Renal cortex interstitium (tissue), 11 donors: ENCODE measurements around the gene KLF3. TPM values are rescaled to one million over a fixed set of nuclear protein-coding genes. Genes with fewer than 3 reads are reported as not detected.

Source experiments
- DNase-seq, 11 donors: peaks; one replicate each; pipeline ENCODE4 v3.0.0-alpha.2; 2013; ENCODE audit warnings: low read depth in 9 of 11, low spot score in 4 of 11; ENCODE audit errors: extremely low read depth in 1 of 11
- polyA plus RNA-seq, 3 donors: library from polyadenylated mRNA; unstranded; fragments of 120-200 nt; gene quantifications; one replicate each; pipeline ENCODE4 v1.2.1, GENCODE V29; 2013; ENCODE audit not compliant: insufficient read length in 3 of 3

The KLF3 gene
- polyA plus RNA-seq, 3 donors: 55.6 to 67.6 (median 61.0) TPM

DNA sequence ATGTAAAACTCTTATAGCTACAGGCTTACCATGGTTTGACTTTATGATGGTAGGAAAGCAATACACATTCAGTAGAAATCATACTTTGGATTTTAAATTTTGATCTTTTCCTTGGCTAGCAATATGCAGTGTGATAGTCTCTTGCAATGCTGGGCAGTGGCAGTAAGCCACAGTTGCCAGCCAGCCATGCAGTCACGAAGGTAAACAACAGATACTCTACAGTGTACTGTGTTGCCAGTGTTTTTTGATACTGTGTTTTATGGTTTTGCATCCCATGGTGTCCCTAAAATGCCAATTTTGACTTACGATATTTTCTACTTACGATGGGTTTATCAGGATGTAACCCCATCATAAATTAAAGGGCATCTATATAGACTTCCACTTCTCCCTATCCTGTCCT is 24.8 kb upstream of the KLF3 start:
- no peak for DNase-seq

DNA sequence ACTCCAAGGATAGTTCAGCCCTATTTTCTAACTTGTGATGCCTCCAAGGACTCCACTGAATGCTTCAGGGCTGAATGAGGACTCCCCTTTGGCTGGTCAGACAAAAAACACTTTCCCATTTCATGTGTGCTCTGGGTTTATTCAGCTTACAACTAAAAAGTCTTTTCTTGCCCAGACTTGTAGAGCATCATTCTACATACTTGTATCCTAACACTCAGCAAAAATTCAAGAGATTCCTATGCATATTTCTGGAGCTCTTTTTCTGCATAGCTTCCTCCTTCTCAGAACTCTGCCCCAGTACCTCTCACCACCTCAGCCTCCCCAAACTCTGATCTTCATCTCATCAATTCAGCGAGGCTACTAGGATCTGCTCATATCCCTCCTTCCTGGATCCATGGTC is 22.2 kb upstream of the KLF3 start:
- no peak for DNase-seq

- no peak for DNase-seq
These were observed 19.8 kb upstream of the KLF3 start for GRCh38 chr4:38644201-38644600.

DNA sequence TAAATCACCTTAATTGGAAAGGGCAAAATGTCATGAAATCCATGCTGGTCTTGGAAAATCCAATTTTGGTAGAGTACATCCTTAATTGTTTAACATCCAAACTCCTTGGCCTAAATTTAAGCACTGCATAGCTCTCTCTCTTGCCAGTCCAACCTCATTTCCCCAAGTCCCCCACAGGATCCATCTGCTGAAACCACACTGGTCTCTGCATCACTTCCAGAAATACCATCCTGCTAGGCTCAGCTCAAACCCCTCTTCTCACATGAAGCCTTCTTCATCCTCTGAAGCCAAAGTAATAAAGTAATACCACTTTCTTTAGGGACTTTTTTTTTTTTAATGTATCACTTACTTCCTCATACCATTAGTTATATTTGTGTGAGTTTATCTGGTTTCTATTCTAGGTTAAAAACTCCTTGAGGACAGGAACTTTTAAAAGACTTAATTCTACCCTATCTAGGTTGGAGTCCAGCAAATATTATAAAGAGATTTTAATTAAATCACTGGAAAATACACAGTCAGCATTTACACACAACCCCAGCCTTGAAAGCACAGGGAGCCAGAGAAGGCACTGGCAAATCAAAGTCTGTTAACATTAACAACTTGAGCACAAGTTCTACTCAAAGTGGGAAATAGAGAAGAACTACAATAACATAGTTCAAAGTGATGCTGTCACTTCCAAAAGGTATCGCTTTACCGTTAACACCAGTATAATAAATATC is 16.7 kb upstream of the KLF3 start:
- DNase-seq: no peak

DNA sequence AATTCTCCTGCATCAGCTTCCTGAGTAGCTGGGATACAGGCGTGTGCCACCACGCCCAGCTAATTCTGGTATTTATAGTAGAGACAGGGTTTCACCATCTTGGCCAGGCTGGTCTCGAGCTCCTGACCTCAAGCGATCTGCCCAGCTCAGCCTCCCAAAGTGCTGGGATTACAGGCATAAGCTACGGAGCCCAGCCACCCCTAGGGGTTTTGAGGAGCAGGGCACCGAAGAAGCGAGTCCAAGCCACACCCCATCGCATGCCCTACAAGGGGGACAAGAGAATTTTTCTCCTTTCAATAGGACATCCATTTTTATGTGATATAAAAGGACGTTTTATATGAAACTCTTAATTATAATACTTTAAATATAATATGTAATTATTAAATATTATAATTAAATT is 13.9 kb upstream of the KLF3 start:
- no peak for DNase-seq

DNA sequence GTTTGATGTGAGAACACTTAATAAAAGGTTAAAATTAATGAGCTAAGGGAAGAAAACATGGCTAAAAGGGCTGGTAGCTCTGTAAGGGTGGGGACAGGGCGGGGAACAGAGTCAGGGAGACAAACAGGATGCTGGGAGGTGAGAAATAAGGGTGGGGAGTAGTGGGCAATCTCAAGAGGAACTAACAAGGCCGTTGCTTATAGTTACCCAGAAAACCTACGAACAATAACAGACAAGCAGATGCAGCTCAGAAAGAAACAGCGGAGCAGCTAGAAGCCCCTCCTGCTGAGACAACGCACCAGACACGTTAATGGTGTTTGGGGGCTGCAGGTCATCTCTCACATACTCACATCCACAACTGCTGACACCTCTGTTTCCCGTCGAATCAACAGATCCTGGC is 9.7 kb upstream of the KLF3 start:
- no peak for DNase-seq

- DNase-seq: no peak
These were observed 7.9 kb upstream of the KLF3 start for GRCh38 chr4:38656111-38656510.

DNA sequence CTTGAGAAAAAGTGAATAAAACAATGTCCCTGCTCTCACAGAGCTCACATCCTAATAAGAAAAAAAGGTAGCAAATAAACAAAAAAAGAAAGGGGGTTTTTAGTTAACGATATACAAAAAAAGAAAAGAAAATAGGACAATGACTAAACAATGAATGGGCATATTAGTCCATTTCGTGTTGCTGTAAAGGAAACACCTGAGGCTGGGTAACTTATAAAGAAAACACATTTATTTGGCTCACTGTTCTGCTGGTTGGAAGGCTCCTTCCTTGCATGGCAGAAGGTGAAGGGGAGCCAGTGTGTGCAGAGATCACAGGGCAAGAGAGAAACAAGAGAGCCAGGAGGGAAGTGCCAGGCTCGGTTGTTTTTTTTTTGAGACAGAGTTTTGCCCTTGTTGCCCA is 4.7 kb upstream of the KLF3 start:
- no peak for DNase-seq

- no peak for DNase-seq
These were observed 3.2 kb upstream of the KLF3 start for GRCh38 chr4:38660838-38661237.

DNA sequence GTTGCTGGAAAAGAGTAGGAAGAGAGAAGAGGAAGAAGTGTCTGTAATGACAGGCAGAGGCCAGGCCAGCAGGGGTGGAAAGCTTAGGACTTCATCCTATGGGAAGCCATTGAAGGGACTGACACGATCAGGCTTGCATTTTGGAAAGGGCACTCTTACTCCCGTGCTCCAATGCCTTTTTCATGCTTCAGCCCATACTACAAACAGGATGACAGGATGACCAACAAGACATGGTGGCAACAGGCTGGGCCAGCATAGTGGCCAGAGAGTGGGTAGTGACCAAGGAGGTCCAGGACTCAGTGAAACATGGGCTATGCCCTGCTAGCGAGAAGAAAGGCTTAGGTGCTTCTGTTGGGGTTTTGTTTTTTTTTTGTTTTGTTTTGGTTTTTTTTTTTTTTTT is 2.6 kb upstream of the KLF3 start:
- DNase-seq: no peak

DNA sequence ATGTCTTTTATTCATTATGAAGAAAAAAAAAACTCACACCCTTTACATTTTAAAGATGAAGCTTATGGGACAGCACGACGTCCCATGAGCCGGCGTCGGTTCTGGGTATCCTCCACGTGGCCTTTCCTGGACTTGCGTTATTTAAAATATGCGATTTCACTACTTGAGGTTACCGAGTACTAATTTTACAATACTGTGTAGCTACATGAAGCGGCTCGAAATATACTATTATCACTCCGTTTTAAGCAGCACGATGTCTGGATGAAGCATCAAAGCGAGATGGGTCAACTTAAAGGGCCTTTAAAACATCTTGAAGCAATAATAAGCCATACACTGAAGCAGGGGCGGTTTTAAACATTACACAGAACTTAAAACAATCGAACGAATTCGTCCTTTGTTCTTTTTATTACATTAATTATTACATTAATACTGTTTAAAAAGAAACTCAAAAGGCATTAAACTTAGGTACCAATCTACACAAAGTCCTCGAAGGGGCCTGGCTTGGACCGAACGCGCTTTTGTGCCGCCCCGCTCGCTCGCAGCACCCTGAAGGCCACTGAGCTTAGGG is 1.4 kb upstream of the KLF3 start:
- peak in 1 of 11 donors; percentile 58 for DNase-seq

GRCh38 chr4:38663090-38663800 is 754 bp upstream of the KLF3 start:
- DNase-seq: peak in 4 of 11 donors; percentile 65 to 75 (median 71)

GRCh38 chr4:38664706-38665401 is 855 bp downstream of the KLF3 start:
- peak in 5 of 11 donors; percentile 41 to 68 (median 62) for DNase-seq

DNA sequence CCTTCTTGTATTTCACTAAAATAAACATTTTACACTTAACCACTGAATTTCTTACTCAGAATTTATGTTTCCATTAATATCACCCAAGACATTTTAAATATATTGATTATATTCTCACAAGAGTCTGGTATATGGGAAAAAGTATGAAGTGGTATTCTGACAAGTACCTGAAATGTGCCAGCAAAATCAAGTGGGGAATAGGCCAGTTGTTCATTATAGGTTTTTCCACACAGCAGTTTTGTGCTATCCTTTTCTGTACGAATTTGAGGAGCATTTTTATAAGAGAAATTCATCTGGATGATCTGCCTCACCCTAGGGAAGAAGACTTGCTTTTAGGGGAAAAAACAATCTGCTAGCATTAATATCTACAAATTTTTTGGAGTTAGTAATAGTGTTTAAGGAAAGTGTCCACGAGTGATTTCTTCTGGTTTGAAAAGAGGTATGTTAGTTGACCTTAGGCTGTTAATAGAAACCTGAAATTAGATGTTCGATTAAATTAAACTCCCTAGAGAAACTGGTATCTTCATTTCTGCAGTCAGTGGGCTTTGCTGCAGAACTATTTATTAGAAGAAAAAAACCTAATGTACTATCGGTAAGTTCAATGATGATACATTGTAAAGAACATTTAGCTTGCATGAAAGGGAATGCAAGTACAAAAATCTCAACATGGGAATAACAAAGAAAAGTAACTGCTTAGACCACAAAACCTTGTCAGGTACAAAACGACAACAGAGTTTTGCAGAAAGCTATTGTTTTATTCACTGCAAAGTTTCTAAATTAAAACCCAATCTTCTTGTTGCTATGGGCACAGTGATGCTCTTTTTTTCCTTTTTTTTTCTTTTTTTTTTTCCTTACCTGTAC is 1.8 kb downstream of the KLF3 start:
- no peak for DNase-seq

GRCh38 chr4:38666766-38667084 is 2.7 kb downstream of the KLF3 start:
- no peak for DNase-seq

DNA sequence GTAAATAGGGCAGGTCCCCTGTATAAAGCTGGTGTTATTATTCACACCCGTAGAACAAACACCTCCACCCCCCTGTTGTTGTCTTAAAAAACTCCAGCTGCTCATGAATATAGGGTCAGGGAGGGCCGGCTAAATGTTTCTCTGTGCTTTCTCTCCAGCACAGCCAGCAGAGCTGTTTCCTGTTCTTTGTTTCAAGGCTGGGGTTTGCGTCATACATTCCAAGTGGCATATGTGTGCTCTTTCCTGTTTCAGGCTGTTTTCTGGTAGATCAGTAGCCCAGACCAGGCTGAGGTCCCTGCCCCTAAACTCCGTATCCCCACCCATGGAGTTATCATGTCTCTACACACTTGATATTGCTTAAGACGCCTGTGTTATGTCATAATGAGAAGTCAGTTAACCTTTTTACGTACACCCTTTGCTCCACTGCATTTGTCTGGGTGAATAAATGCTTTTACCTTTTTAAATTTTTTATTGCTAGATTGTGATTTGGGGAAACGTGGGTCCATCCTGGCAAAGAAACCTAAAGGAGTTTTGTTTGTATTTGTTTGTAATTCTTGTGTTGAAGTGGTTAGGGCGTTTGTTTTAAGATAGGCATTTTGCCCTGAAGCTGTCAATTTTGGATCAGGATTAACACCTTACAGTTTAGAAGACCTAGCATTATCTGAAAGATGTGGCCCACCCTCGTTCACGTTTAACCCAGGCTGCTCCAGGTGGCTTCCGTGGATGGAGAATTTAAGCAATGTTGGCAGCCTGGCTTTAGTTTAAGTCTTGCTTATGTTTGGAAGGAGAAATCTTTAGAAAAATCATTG is 3.3 kb downstream of the KLF3 start:
- DNase-seq: peak in 10 of 11 donors; percentile 79 to 96 (median 86)

- DNase-seq: no peak
These were observed 4.4 kb downstream of the KLF3 start for GRCh38 chr4:38668203-38668971.

DNA sequence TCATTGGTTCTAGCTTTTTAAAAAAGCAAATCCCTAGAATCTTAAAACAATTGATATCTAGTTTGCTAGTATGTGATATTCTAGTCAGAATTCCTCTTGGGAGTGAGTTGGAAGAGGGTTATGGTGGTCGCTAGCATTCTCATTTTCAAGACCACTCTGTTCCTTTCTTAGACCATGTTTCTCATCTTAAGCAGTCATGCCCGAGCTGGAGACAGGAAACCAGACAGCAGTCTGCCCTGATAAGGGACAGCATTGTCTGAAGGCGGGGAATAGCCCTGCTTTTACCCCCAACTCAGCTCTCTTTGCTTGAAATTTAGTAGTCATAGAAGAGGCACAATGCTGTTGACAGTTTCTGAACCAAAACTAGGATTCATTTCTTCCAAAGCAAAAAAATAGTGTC is 5.2 kb downstream of the KLF3 start:
- no peak for DNase-seq
